ENCODE results near the gene HEG1. TPM values are rescaled to one million over a fixed set of nuclear protein-coding genes. Genes with fewer than 3 reads are reported as not detected.

HEG1 gene
- total and polyA plus RNA-seq, 2 experiments from 2014 or later = 1.8 to 8.8 TPM

GRCh38 chr3:124942613-124943012 is 113.2 kb downstream of the HEG1 start:
- no peaks in the 10 kb centered on the region for H4K20me1 ChIP-seq (replicated peaks; ENCODE audit: insufficient read depth)
- TF ChIP-seq STAT1 (IDR thresholded peaks at IDR 0.05; ENCODE audit: unreplicated experiment) = no peak
- TF ChIP-seq ZNF331 (CRISPR knock-in tag; IDR thresholded peaks at IDR 0.05; ENCODE audit: low read depth) = no peak
- no peak for TF ChIP-seq REST (IDR thresholded peaks at IDR 0.05; ENCODE audit: unreplicated experiment)
- no peak for TF ChIP-seq POLR2AphosphoS5 (IDR thresholded peaks at IDR 0.05; ENCODE audit: low read depth)
- no peak for TF ChIP-seq EZH2 (IDR thresholded peaks at IDR 0.05; ENCODE audit: low read depth, unreplicated experiment)
- no peak for TF ChIP-seq EZH2phosphoT487 (IDR thresholded peaks at IDR 0.05; ENCODE audit: unreplicated experiment)
- no peak for TF ChIP-seq JUNB (IDR thresholded peaks at IDR 0.05; ENCODE audit: unreplicated experiment)
- TF ChIP-seq, protein P1, sequence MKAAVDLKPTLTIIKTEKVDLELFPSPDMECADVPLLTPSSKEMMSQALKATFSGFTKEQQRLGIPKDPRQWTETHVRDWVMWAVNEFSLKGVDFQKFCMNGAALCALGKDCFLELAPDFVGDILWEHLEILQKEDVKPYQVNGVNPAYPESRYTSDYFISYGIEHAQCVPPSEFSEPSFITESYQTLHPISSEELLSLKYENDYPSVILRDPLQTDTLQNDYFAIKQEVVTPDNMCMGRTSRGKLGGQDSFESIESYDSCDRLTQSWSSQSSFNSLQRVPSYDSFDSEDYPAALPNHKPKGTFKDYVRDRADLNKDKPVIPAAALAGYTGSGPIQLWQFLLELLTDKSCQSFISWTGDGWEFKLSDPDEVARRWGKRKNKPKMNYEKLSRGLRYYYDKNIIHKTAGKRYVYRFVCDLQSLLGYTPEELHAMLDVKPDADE (IDR thresholded peaks at IDR 0.05) = no peak
- no peak for TF ChIP-seq ZNF114 (CRISPR knock-in tag; IDR thresholded peaks at IDR 0.05)
- TF ChIP-seq CTCF (conservative IDR thresholded peaks at IDR 0.05; ENCODE audit: low read depth in 2 of 2) = no peak
- no peak for TF ChIP-seq CREB1 (CRISPR knock-in tag; IDR thresholded peaks at IDR 0.05; ENCODE audit: low read depth)
- TF ChIP-seq NANOG (IDR thresholded peaks at IDR 0.05; ENCODE audit: borderline replicate concordance) = no peak
- TF ChIP-seq ZNF462 (CRISPR knock-in tag; IDR thresholded peaks at IDR 0.05) = no peak
- Mint-ChIP-seq H3K27me3 (ENCODE audit: insufficient read depth, low read depth, poor library complexity) (peaks cover 4% of the 10 kb centered on the region), H3K4me1 (no peaks in the 10 kb centered on the region), H3K36me3 (ENCODE audit: low read depth) (no peaks in the 10 kb centered on the region), H3K27ac (no peak overlapping the region), H3K9me3 (no peaks in the 10 kb centered on the region), H3K4me3 (no peak overlapping the region)
- DNase-seq (ENCODE audit: low spot score) = no peak
- no peaks in the 10 kb centered on the region for H3K36me3 ChIP-seq (ENCODE audit: insufficient read depth)
- ATAC-seq = no peak
- H3K27me3 ChIP-seq (ENCODE audit: insufficient read depth) = no peaks in the 10 kb centered on the region
- H3K4me2 ChIP-seq = no peak overlapping the region
- H3K79me2 ChIP-seq (replicated peaks; ENCODE audit: insufficient read depth) = no peaks in the 10 kb centered on the region
- H3K4me3 ChIP-seq = no peak overlapping the region
- no peak overlapping the region for H3K27ac ChIP-seq (ENCODE audit: low read depth)
- no peaks in the 10 kb centered on the region for H3K9me2 ChIP-seq (ENCODE audit: insufficient read depth)
- H2AFZ ChIP-seq = no peak overlapping the region
- H3F3A ChIP-seq (replicated peaks; ENCODE audit: low read depth) = no peaks in the 10 kb centered on the region
- no peaks in the 10 kb centered on the region for H3K4me1 ChIP-seq (ENCODE audit: insufficient read depth)
